ENCODE measurements around the gene ZNF79. TPM values are rescaled to one million over a fixed set of nuclear protein-coding genes. Genes with fewer than 3 reads are reported as not detected.

Gene ZNF79
- polyA plus RNA-seq, 5 donors: 4.9 to 6.4 (median 5.9) TPM

GRCh38 chr9:127397646-127398274 is 26.4 kb upstream of the ZNF79 start:
- peak; percentile 46 to 50 for DNase-seq

GRCh38 chr9:127398275-127398647 is 25.9 kb upstream of the ZNF79 start:
- DNase-seq: no peak

- no peak for DNase-seq
These were observed 25.3 kb upstream of the ZNF79 start for GRCh38 chr9:127398715-127399400.

- DNase-seq: no peak
These were observed 24.4 kb upstream of the ZNF79 start for GRCh38 chr9:127399736-127400269.

DNA sequence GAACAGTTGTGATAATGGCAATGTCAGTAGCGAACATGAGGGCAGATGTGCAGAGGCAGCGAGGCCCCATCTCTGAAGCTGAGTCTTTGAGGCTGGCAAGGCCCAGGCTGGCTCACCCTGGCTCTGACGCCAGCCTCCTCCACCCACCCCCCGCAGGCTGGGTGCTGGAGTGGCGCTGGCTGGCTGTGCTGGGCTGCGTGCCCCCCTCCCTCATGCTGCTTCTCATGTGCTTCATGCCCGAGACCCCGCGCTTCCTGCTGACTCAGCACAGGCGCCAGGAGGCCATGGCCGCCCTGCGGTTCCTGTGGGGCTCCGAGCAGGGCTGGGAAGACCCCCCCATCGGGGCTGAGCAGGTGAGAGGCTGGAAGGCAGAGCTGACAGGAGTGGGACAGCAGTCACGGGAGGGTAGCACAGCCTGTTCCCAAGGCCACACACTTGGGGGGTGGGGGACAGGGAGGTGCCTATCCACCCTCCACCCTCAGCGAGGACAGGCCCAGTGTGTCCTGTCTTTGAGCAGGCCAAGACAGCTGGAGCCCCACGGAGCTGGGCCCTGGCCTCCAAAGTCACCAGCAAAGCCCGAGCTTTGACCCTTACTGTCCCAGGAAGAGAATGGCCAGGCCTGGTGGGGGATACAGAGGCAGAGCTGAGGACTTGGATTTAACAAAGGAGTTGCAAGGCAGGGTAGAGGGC is 21.6 kb upstream of the ZNF79 start:
- DNase-seq: no peak

DNA sequence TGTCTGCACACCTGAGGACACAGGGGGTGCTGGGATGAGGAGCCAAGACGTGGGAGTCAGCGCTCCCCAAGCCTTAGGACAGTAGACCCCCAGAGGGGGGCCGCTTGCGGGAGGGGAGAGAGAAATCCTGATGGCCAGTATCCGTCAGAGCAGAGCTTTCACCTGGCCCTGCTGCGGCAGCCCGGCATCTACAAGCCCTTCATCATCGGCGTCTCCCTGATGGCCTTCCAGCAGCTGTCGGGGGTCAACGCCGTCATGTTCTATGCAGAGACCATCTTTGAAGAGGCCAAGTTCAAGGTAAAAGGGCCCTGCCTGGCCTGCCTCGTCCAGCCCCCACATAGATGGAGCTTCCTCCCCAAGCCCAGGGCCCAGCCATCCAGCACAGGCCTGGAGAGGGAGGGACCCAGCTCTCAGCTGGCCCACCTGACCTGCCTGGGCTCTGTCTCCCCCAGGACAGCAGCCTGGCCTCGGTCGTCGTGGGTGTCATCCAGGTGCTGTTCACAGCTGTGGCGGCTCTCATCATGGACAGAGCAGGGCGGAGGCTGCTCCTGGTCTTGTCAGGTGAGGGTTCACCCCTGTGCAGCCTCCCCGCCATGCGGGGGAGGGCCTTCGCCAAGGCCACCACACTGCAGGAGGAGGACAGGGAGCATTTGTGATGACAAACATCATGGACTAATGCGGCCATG is 20.5 kb upstream of the ZNF79 start:
- no peak for DNase-seq

DNA sequence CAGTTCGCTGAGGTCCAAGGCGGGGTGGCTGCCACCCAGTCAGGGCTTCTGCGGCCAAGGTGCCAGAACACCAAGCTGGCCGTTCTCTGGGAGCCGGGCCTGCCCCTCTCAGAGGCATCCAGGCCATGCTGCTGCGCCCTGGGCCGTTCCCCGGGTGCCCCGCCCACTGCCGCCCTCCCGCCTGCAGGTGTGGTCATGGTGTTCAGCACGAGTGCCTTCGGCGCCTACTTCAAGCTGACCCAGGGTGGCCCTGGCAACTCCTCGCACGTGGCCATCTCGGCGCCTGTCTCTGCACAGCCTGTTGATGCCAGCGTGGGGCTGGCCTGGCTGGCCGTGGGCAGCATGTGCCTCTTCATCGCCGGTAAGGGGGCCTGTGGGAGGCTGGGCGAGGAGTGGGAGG is 19.6 kb upstream of the ZNF79 start:
- no peak for DNase-seq

- DNase-seq: no peak
These were observed 18.6 kb upstream of the ZNF79 start for GRCh38 chr9:127405344-127406125.

- DNase-seq: no peak
These were observed 17.2 kb upstream of the ZNF79 start for GRCh38 chr9:127406799-127407491.

GRCh38 chr9:127407492-127407843 is 16.7 kb upstream of the ZNF79 start:
- no peak for DNase-seq

DNA sequence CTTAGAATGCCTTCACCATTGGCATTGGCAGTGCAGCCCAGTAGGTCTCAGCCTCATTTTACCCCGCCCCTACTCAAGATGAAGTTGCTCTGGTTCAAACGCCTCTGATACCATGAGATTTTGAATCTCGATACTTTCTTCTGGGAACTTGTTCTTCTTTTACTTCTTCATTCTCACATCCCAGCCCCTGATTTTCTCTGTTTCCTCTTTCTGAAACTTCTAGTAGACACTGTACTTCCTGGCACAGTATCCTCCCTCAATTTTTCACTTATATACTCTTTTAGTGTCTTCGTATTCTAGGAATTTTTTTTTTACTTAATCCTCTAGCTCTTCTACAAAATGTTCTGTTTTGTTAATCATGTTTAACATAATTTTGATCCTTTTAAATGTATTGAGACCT is 13.1 kb upstream of the ZNF79 start:
- DNase-seq: no peak

GRCh38 chr9:127415141-127415540 is 9.0 kb upstream of the ZNF79 start:
- no peak for DNase-seq

- DNase-seq: no peak
These were observed 8.5 kb upstream of the ZNF79 start for GRCh38 chr9:127415657-127416056.

GRCh38 chr9:127417131-127418036 is 6.8 kb upstream of the ZNF79 start:
- DNase-seq: no peak

DNA sequence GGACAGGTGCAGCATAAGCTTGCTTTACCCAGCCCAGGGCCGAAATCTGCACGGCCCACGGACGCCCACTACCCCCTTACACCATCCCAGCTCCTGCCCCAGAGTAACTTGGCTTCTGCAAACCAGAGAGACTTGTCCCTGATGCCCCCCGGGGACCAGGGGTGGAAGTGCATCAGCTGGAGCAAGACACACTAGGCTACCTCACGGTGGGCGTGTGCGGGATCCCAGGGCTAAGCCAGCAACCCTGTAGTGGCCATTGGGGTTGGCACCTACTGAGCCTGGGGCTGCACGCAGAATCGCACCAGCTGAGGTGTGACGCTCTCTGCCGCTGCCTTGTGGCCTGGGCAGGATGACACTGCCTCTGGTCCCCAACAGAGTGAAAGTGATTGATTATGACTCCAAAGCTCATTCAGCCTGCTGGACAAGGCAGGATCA is 6.1 kb upstream of the ZNF79 start:
- no peak for DNase-seq

GRCh38 chr9:127419348-127419747 is 4.8 kb upstream of the ZNF79 start:
- no peak for DNase-seq

GRCh38 chr9:127421057-127421456 is 3.1 kb upstream of the ZNF79 start:
- DNase-seq: no peak

DNA sequence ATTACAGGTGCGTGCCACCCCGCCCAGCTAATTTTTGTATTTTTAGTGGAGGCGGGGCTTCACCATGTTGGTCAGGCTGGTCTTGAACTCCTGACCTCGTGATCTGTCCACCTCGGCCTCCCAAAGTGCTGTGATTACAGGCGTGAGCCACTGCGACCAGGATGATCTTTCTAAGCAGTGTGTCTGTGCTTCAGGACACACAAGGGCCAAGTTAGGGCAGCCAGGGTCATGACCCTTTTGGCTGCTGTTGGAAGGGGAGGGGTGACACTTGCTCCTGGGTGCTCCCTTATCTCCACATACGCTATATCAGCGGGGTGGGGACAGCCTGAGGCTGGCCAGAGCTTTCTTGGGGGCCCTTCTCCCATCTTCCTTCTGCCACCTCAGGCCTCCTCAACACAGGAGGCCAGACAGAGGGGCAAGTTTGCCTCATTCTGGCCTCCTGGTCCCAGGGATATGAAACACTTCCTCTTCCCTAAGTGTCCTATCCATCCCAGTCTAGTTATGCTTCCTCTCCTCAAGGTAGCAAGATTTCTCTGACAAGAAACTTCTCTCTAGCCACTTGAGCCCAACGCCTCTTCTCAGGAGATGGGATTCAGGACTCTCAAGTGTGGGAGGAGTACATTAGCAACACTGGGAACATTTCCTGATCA is 1.9 kb upstream of the ZNF79 start:
- no peak for DNase-seq

GRCh38 chr9:127422787-127423186 is 1.4 kb upstream of the ZNF79 start:
- no peak for DNase-seq

Data from right lung (tissue), 5 donors.